Mammary epithelial cell (primary cell): ENCODE results near the gene TRPV2.

Experiments
- EZH2 ChIP-seq: IDR thresholded peaks from 2 replicates; pipeline ENCODE4 v1.6.1; 2012; ENCODE audit warnings: low read length, inconsistent platforms, borderline replicate concordance
- TF ChIP-seq, protein P1 (sequence below), 2 donors: IDR thresholded peaks in 1 of 2; conservative IDR thresholded peaks in 1 of 2; 2 replicates each; pipeline ENCODE4 v1.5.1; 2011 to 2012; ENCODE audit warnings: inconsistent platforms in 2 of 2, low read length in 2 of 2, mild to moderate bottlenecking in 2 of 2, control low read depth in 1 of 2, low read depth in 1 of 2; ENCODE audit not compliant: insufficient read depth in 1 of 2; ENCODE audit errors: extremely low read depth in 1 of 2

DNA sequence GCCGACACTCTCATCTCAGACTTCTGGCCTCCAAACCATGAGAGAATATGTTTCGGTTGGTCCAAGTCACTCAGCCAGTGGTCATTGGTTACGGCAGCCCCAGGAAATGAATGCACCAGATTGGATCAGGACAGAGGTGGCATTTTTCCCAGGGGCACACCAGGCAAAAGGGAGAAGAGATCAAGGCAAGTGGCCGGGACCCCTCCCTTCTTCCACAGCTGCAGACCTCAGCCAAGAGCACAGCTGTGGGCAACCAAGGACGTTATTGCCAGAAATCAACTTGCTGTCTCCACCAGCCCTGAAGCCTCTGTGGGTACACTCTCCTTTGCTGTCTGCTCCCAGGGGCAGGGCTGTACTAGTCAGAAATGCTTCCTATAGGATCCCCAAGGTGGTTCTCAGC lies 55.9 kb downstream of the TRPV2 start:
- TF ChIP-seq, protein P1, sequence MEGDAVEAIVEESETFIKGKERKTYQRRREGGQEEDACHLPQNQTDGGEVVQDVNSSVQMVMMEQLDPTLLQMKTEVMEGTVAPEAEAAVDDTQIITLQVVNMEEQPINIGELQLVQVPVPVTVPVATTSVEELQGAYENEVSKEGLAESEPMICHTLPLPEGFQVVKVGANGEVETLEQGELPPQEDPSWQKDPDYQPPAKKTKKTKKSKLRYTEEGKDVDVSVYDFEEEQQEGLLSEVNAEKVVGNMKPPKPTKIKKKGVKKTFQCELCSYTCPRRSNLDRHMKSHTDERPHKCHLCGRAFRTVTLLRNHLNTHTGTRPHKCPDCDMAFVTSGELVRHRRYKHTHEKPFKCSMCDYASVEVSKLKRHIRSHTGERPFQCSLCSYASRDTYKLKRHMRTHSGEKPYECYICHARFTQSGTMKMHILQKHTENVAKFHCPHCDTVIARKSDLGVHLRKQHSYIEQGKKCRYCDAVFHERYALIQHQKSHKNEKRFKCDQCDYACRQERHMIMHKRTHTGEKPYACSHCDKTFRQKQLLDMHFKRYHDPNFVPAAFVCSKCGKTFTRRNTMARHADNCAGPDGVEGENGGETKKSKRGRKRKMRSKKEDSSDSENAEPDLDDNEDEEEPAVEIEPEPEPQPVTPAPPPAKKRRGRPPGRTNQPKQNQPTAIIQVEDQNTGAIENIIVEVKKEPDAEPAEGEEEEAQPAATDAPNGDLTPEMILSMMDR (conservative IDR thresholded peaks at IDR 0.05 in 1 of 2, IDR thresholded peaks at IDR 0.05 in 1 of 2; ENCODE audit: extremely low read depth in 1 of 2, insufficient read depth in 1 of 2, low read depth in 1 of 2, low read length in 2 of 2): no peak
- no peak for TF ChIP-seq EZH2
